ENCODE results near the gene DVL3.

DVL3 gene

GRCh38 chr3:184176377-184177330, 21.5 kb downstream of the DVL3 start:
- in situ Hi-C loops (cut with MboI; ENCODE audit: low sequenced_read_pairs): no loop called here

GRCh38 chr3:184177331-184177731, 22.2 kb downstream of the DVL3 start:
- in situ Hi-C loops (cut with MboI; ENCODE audit: low sequenced_read_pairs): no loop called here

DNA sequence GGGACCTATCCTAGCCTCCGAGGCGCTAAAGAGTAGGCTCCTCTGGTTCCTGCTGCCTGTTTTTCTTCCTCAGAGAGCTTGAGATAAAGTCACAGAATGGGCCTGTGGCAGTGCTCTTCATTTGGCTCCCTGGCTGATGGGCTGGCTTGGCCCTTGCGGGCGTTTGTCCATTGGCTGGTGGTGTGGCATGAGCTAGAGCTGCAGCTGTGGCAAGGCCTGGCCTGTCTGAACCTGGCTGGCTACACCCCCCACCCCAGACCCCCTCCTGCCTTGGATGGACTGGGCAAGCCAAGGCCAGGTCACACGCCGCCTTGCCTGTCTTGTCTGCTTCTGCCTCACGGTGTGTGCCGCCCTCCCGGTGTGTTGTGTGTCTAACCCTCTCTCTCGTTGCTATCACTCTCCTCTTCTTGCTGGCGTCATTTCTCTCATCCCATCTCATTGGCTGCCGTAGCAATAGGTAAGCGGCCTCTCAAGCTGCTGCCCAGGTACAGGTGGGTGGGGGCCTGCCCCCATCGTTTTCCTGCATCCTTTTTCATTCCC, 22.7 kb downstream of the DVL3 start:
- in situ Hi-C loops (cut with MboI; ENCODE audit: low sequenced_read_pairs): no loop called here

DNA sequence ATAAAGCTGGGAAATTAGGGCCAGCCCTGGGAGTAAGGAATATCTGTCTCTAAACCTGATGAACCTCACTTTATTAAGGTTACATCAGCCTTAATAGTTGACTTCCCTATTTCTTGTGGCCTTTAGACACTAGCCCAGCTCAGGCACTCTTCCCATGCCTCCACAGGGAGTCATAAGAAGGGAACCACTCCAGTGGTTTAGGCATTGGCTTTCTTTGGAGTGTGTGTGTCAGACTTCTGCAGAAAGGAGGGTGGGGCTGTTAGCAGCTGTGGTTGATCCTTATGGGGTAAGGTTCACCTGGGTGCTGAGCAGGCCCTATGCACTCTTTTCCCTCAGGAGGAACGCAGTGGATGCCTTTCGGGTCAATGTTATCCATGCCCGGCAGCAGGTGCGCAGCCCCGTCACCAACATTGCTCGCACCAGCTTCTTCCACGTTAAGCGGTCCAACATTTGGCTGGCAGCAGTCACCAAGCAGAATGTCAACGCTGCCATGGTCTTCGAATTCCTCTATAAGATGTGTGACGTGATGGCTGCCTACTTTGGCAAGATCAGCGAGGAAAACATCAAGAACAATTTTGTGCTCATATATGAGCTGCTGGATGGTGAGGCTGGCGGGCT, 23.5 kb downstream of the DVL3 start:
- in situ Hi-C loops (cut with MboI; ENCODE audit: low sequenced_read_pairs): no loop called here

DNA sequence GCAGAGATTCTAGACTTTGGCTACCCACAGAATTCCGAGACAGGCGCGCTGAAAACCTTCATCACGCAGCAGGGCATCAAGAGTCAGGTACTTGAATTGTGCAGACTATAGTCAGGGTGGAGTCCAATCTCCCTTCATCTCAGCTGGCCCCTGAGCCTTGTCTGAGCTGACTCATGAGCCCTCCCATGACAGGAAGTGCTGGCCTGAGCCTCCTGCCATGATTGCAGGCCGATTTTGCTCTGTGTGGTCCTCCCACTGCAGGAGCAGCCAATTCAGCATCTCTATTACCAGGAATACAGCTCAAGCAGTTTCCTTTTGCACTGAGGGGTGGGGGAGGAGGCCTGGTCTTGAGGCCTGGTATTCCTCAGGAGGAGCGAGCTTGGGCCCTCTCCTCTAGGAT, 25.0 kb downstream of the DVL3 start:
- in situ Hi-C loops (cut with MboI; ENCODE audit: low sequenced_read_pairs): no loop called here

GRCh38 chr3:184181596-184181995, 26.4 kb downstream of the DVL3 start:
- in situ Hi-C loops (cut with MboI; ENCODE audit: low sequenced_read_pairs): no loop called here

- in situ Hi-C loops (cut with MboI; ENCODE audit: low sequenced_read_pairs): no loop called here
Observed at GRCh38 chr3:184183679-184184078, 28.5 kb downstream of the DVL3 start.

- in situ Hi-C loops (cut with MboI; ENCODE audit: low sequenced_read_pairs): no loop called here
Observed at GRCh38 chr3:184184546-184185230, 29.5 kb downstream of the DVL3 start.

DNA sequence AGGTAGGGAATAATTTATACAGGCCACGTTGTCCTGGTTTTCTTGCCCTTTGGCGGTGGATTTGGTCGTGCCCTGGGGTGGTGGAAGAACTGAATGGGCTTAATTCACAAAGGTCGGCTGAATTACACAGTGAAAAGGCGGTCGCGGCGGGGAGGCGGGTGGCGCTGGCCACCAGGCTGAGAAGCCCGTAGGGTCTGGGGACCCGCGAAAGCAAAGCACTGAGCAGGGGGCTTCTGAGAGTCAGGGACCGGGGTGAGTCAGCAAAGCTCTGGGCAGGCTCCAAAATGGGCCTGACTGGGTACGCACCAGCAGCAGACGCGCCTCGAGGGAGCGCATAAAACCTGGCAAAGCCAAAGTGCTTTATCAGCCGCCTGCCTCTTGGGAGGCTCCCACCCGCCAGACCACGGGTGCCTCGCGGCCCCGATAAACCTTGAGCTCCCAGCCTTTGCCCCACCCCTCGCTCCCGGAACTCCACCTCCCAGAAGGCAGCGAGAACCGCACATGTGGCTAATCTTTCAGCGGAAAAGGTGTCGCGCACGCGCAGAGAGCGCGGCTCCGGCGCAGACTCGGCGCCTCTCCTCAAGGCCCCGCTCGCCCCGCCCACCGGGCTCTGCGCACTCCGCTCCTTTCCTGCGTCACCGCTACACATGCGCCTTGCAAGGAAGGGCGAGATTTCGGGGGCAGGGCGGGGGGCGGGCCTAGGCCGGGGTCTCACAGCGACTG, 30.4 kb downstream of the DVL3 start:
- in situ Hi-C loops (cut with MboI; ENCODE audit: low sequenced_read_pairs): no loop called here

DNA sequence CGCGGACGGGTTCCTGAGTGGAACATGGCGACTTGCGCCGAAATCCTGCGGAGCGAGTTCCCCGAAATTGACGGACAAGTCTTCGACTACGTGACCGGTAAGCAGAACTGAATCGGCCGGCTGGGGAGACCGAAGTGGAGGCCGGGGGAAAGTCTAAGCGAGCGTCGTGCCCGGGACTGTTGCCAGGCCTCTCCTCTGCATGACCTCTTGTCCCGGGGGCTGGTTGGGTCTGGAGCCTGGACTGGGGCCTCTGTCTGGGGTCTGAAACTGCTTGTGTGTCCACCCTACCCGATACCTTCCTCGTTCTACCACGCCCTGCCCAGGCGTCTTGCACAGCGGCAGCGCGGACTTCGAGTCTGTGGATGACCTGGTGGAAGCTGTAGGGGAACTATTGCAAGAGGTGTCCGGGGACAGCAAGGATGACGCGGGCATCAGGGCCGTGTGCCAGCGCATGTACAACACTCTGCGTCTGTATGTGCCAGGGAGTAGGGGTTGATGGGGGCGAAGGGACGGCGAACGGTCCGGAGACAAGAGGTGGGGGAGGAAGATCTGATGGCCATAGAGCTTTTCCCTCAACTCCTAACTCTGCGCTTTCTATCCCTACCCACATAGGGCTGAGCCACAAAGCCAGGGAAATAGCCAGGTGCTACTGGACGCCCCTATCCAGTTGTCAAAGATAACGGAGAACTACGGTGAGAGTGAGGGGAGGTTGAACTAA, 31.2 kb downstream of the DVL3 start, which contains the start of gene ABCF3:
TSS of gene ABCF3 (plus strand) at position 16 of the 718 bp plus-strand sequence. CDS start at position 25, 9 bp downstream.
- in situ Hi-C loops (cut with MboI; ENCODE audit: low sequenced_read_pairs): no loop called here

DNA sequence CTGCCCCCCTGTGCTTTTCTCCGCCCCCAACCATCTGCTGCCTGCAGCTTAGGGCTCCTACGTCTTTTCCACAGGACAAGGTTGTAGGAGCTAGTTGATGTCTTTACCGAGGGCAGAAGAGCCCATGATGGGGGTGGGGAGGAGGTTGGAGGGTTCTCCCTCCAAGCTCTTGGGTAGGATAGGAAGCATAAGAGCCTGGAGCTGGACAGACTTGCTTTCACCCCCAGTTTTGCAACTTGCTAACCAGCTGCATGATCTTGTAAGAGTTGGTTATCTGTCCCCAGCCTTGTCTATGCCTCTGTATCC, 31.7 kb downstream of the DVL3 start:
- in situ Hi-C loops (cut with MboI; ENCODE audit: low sequenced_read_pairs): no loop called here

DNA sequence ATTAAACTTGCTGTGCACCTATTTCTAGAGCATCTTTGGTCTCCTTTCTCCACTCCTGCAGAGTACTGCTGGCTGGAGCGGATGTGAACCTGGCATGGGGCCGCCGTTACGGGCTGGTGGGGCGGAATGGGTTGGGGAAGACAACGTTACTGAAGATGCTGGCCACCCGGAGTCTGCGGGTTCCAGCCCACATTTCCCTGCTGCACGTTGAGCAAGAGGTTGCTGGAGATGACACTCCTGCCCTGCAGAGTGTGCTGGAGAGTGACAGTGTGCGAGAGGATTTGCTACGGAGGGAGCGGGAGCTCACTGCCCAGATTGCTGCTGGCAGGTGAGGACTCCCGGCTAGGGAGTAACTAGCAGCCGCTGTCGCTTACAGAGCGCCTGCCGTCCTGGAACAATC, 32.9 kb downstream of the DVL3 start:
- in situ Hi-C loops (cut with MboI; ENCODE audit: low sequenced_read_pairs): no loop called here

- in situ Hi-C loops (cut with MboI; ENCODE audit: low sequenced_read_pairs): no loop called here
Observed at GRCh38 chr3:184189421-184189820, 34.2 kb downstream of the DVL3 start.

GRCh38 chr3:184192889-184193288, 37.7 kb downstream of the DVL3 start:
- in situ Hi-C loops (cut with MboI; ENCODE audit: low sequenced_read_pairs): no loop called here

- in situ Hi-C loops (cut with MboI; ENCODE audit: low sequenced_read_pairs): no loop called here
Observed at GRCh38 chr3:184193991-184194539, 38.9 kb downstream of the DVL3 start.

- in situ Hi-C loops (cut with MboI; ENCODE audit: low sequenced_read_pairs): no loop called here
Observed at GRCh38 chr3:184196536-184196935, 41.4 kb downstream of the DVL3 start.

GRCh38 chr3:184198509-184198908, 43.3 kb downstream of the DVL3 start:
- in situ Hi-C loops (cut with MboI; ENCODE audit: low sequenced_read_pairs): no loop called here

DNA sequence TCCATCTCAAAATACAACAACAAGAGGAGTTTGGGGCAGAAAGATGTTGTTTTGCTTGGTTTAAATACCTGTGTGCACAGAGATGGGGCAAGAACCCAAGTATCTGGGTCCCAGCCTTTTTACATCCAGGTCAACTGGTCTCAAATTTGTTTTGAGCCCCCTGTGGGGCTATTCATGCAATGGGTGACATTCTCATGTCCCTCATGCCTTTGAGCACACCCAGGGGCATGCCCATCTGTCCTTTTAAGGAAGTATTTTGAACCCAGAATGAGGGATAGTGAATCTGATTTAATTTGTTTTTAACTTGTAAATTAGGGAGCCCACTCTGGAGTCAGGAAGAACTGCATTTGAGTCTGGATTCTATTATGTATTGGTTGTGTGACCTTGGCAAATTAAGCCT, 45.6 kb downstream of the DVL3 start:
- in situ Hi-C loops (cut with MboI; ENCODE audit: low sequenced_read_pairs): no loop called here

GRCh38 chr3:184203526-184203925, 48.3 kb downstream of the DVL3 start:
- in situ Hi-C loops (cut with MboI; ENCODE audit: low sequenced_read_pairs): no loop called here

Measured in HL-60/S4 treated with retinoic acid at 250 ng/mL for 4 days and 3 days (cell line).